K562 (cell line): ENCODE measurements around the gene CNOT11. TPM values are rescaled to one million over a fixed set of nuclear protein-coding genes. Genes with fewer than 3 reads are reported as not detected.

ENCODE experiments used
- ATAC-seq: fragments of 200-7000 bp; cut with Tn5 transposase; 3 replicates; pipeline ENCODE4 v1.9.1; 2020; ENCODE audit warnings: moderate library complexity
- BruUV-seq: library from RNA; stranded (reverse); fragments of 400-500 nt; replicated peaks from 2 replicates; lab custom pipeline; 2021; lab: Mats Ljungman, UMichigan
- CTCF ChIA-PET: fragments of 300-600 bp; formaldehyde crosslinking; extraction: SDS; loops from one replicate; lab custom pipeline; 2021; ENCODE audit warnings: low intra/inter-chr PET ratio; lab: Yijun Ruan, JAX
- POLR2A ChIA-PET: fragments of 300-600, 350-650 bp; sonication (Branson Sonifier 250); formaldehyde crosslinking; extraction: SDS; loops from one replicate; lab custom pipeline; 2021; ENCODE audit warnings: antibody characterized with exemption, inconsistent platforms; lab: Yijun Ruan, JAX
- DNase-seq, 4 experiments: peaks; one replicate each; pipeline versions ENCODE4 v3.0.0 to v3.0.0-alpha.2; 2011 to 2018; ENCODE audit warnings: low spot score in 3 of 4, mixed read lengths in 3 of 4; ENCODE audit errors: extremely low read depth in 1 of 4
- FAIRE-seq: peaks from 2 replicates; lab custom pipeline; 2011; peaks lifted over from hg19 to GRCh38; lab: Jason Lieb, UNC
- H2AFZ ChIP-seq: 2 replicates; pipeline ENCODE4 v1.6.0; 2011; ENCODE audit warnings: low read depth, low read length, control low read depth, inconsistent platforms
- H3K27ac ChIP-seq: fragments of 200-600 bp; 3 replicates; pipeline ENCODE4 v1.8.0; 2011; ENCODE audit warnings: low read depth, mild to moderate bottlenecking, control low read depth, inconsistent platforms, low read length, moderate library complexity, mixed read lengths; ENCODE audit errors: extremely low read depth
- H3K27me3 ChIP-seq, 2 experiments: fragments of 300-600 bp in 1 of 2; 2 replicates in 1 of 2; 3 replicates in 1 of 2; pipeline versions ENCODE4 v1.6.0 to v1.8.0; 2011; ENCODE audit warnings: inconsistent platforms in 2 of 2, low read length in 2 of 2, mild to moderate bottlenecking in 1 of 2, mixed read lengths in 1 of 2, moderate library complexity in 1 of 2; ENCODE audit not compliant: control insufficient read depth in 2 of 2, insufficient read depth in 2 of 2
- H3K36me3 ChIP-seq: fragments of 300-600 bp; 3 replicates; pipeline ENCODE4 v1.8.0; 2011; ENCODE audit warnings: mild to moderate bottlenecking, low read length, inconsistent platforms; ENCODE audit not compliant: control insufficient read depth, insufficient read depth
- H3K4me1 ChIP-seq, 2 experiments: fragments of 200-600 bp in 1 of 2; replicated peaks in 1 of 2; 2 replicates in 1 of 2; 3 replicates in 1 of 2; pipeline versions ENCODE4 v1.5.1 to v1.8.0; 2011; ENCODE audit warnings: inconsistent platforms in 2 of 2, low read length in 2 of 2, mild to moderate bottlenecking in 1 of 2, mixed read lengths in 1 of 2, moderate library complexity in 1 of 2; ENCODE audit not compliant: control insufficient read depth in 2 of 2, insufficient read depth in 2 of 2
- H3K4me2 ChIP-seq: 2 replicates; pipeline ENCODE4 v1.6.1; 2011; ENCODE audit warnings: low read length, control low read depth, inconsistent platforms, mixed read lengths; ENCODE audit not compliant: insufficient read depth
- H3K4me3 ChIP-seq: fragments of 200-600 bp; sonication (generic), shearing (Covaris generic); 2 replicates; pipeline ENCODE4 v1.5.1; 2016; ENCODE audit warnings: control low read depth, inconsistent platforms
- H3K79me2 ChIP-seq: fragments of 200-600 bp; 3 replicates; pipeline ENCODE4 v1.8.0; 2011; ENCODE audit warnings: low read length, inconsistent platforms; ENCODE audit not compliant: control insufficient read depth, insufficient read depth
- H3K9ac ChIP-seq, 2 experiments: 2 replicates each; pipeline versions ENCODE4 v1.6.0 to v1.6.1; 2011; ENCODE audit warnings: low read depth in 2 of 2, low read length in 2 of 2, control low read depth in 1 of 2, inconsistent platforms in 1 of 2, mild to moderate bottlenecking in 1 of 2, mixed read lengths in 1 of 2; ENCODE audit not compliant: insufficient read depth in 1 of 2
- H3K9me1 ChIP-seq: one replicate; pipeline ENCODE4 v1.6.0; 2011; ENCODE audit warnings: inconsistent platforms, mild to moderate bottlenecking, low read length, moderate library complexity; ENCODE audit not compliant: control insufficient read depth, insufficient read depth
- H3K9me3 ChIP-seq: replicated peaks from 2 replicates; pipeline ENCODE4 v1.5.1; 2011; ENCODE audit warnings: low read depth, low read length, inconsistent platforms; ENCODE audit not compliant: control insufficient read depth, insufficient read depth
- H4K20me1 ChIP-seq: replicated peaks from 2 replicates; pipeline ENCODE4 v1.6.1; 2011; ENCODE audit warnings: low read length, inconsistent platforms, mixed read lengths; ENCODE audit not compliant: control insufficient read depth, insufficient read depth
- FOXA1 ChIP-seq: fragments of 450-650 bp; IDR thresholded peaks from 2 replicates; pipeline ENCODE4 v1.6.1; 2016; ENCODE audit warnings: mild to moderate bottlenecking, borderline replicate concordance
- HNRNPUL1 ChIP-seq: fragments of 200-400 bp; formaldehyde crosslinking; IDR thresholded peaks from 2 replicates; pipeline ENCODE4 v1.6.1; 2017; ENCODE audit warnings: low read length
- RAD21 ChIP-seq, 2 experiments: fragments of 250-450 bp in 1 of 2; fragments of 450-650 bp in 1 of 2; sonication (Bioruptor Pico) in 1 of 2; formaldehyde crosslinking in 1 of 2; IDR thresholded peaks in 1 of 2; conservative IDR thresholded peaks in 1 of 2; 2 replicates each; pipeline versions ENCODE4 v1.4.0 to v1.8.0; 2020 to 2022; ENCODE audit warnings: mild to moderate bottlenecking in 2 of 2, moderate library complexity in 1 of 2
- SAFB2 ChIP-seq: fragments of 200-400 bp; formaldehyde crosslinking; IDR thresholded peaks from 2 replicates; pipeline ENCODE4 v1.6.1; 2018; ENCODE audit warnings: borderline replicate concordance, low read length, low read depth, moderate library complexity; ENCODE audit not compliant: severe bottlenecking
- SNIP1 ChIP-seq: fragments of 450-650 bp; IDR thresholded peaks from 2 replicates; pipeline ENCODE4 v1.7.1; 2017; ENCODE audit warnings: low read depth, mild to moderate bottlenecking
- SP2 ChIP-seq: IDR thresholded peaks from 2 replicates; pipeline ENCODE4 v1.6.1; 2011; ENCODE audit warnings: mild to moderate bottlenecking, low read depth, low read length, moderate library complexity; ENCODE audit not compliant: poor library complexity, severe bottlenecking; ENCODE audit errors: extremely low read depth
- ZNF140 ChIP-seq: fragments of 250-450 bp; sonication (Bioruptor Pico); IDR thresholded peaks from 2 replicates; pipeline ENCODE4 v1.8.0; 2021; ENCODE audit warnings: moderate library complexity, mild to moderate bottlenecking, inconsistent platforms
- ZNF318 ChIP-seq, 2 experiments: fragments of 450-650 bp; IDR thresholded peaks; 2 replicates each; pipeline ENCODE4 v1.6.1; 2016; ENCODE audit warnings: mild to moderate bottlenecking in 2 of 2, borderline replicate concordance in 1 of 2, low read depth in 1 of 2, moderate library complexity in 1 of 2
- WGBS: fragments of 100-300 bp; shearing (Covaris generic); methylation state at CpG from one replicate; pipeline ENCODE4 v1.1.6; 2016; ENCODE audit warnings: low coverage, mixed read lengths; ENCODE audit not compliant: insufficient coverage; ENCODE audit errors: missing lambda C conversion rate; 5-methylcytosine and 5-hydroxymethylcytosine counted together
- in situ Hi-C: fragments of 300-500 bp; cut with MboI; formaldehyde crosslinking; loops from 4 replicates; pipeline ENCODE4 v1.15.0; 2018; ENCODE audit warnings: inconsistent platforms, mixed read lengths
- intact Hi-C: fragments of 100-400 bp; cut with micrococcal nuclease; formaldehyde crosslinking; loops from 2 replicates; pipeline ENCODE4 v1.14.2; 2022
- polyA plus RNA-seq, 8 experiments: library from polyadenylated mRNA; depleted of rRNA in 4 of 8; stranded (reverse) in 5 of 8; unstranded in 3 of 8; fragments of >200 nt; fragmentation: Nextera tagmentation in 2 of 8; fragmentation: Illumina TruSeq in 1 of 8; extraction: Ambion mirVana in 2 of 8; extraction: Trizol in 1 of 8; gene quantifications; 2 replicates each; pipeline versions ENCODE4 v1.2.1 to v1.2.3, GENCODE V29; 2011 to 2014; ENCODE audit warnings: inconsistent platforms in 1 of 8, missing spikeins in 1 of 8
- total RNA-seq, 7 experiments: library from RNA; depleted of rRNA in 6 of 7; stranded (reverse); fragments of >200 nt in 6 of 7; fragmentation: Illumina TruSeq in 2 of 7; extraction: Trizol in 2 of 7; gene quantifications; 2 replicates each; pipeline versions ENCODE4 v1.2.1 to v1.2.3, GENCODE V29; 2011 to 2021; ENCODE audit warnings: low replicate concordance in 1 of 7
- TF ChIP-seq, protein P1 (sequence below): fragments of 450-650 bp; IDR thresholded peaks from 2 replicates; pipeline ENCODE4 v1.6.1; 2016; ENCODE audit warnings: mild to moderate bottlenecking

Gene CNOT11
- total and polyA plus RNA-seq, 9 of the 15 experiments (the other 6 are each of a cell fraction or from before 2014, with no cell fraction given), result 12.7 to 163 (median 64.2) TPM

GRCh38 chr2:101290711-101291110 is 38.0 kb downstream of the CNOT11 start (continued):
- no peak for TF ChIP-seq HNRNPUL1
- no peak for TF ChIP-seq SNIP1
- TF ChIP-seq, protein P1, sequence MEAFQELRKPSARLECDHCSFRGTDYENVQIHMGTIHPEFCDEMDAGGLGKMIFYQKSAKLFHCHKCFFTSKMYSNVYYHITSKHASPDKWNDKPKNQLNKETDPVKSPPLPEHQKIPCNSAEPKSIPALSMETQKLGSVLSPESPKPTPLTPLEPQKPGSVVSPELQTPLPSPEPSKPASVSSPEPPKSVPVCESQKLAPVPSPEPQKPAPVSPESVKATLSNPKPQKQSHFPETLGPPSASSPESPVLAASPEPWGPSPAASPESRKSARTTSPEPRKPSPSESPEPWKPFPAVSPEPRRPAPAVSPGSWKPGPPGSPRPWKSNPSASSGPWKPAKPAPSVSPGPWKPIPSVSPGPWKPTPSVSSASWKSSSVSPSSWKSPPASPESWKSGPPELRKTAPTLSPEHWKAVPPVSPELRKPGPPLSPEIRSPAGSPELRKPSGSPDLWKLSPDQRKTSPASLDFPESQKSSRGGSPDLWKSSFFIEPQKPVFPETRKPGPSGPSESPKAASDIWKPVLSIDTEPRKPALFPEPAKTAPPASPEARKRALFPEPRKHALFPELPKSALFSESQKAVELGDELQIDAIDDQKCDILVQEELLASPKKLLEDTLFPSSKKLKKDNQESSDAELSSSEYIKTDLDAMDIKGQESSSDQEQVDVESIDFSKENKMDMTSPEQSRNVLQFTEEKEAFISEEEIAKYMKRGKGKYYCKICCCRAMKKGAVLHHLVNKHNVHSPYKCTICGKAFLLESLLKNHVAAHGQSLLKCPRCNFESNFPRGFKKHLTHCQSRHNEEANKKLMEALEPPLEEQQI, result no peak
- no peak for TF ChIP-seq ZNF140 (CRISPR knock-in tag)
- TF ChIP-seq, all 486 proteins: peak for 0

DNA sequence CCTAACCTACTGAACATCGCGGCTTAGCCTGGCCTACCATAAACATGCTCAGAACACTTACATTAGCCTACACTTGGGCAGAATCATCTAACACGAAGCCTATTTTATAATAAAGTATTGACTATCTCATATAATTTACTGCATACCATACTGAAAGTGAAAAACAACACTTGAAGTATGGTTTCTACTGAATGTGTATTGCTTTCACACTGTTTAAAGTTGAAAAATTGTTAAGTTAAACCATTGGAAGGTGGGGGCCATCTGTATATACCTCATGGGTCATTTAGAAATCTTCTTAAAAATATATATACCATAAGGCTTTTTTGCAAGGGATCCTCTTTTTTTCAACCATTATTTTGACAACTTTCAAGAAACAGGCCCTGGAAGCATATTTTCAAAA is 39.3 kb downstream of the CNOT11 start:
- CTCF ChIA-PET, result no interaction called here
- TF ChIP-seq SAFB2 (no peak), FOXA1 (no peak), ZNF318 (IDR thresholded peaks at IDR 0.05; ENCODE audit: borderline replicate concordance in 1 of 2, low read depth in 1 of 2) (no peak), SP2 (no peak), RAD21 (CRISPR knock-in tag; conservative IDR thresholded peaks at IDR 0.05 in 1 of 2, IDR thresholded peaks at IDR 0.05 in 1 of 2) (no peak)

More for the DNA sequence above, 39.3 kb downstream of the CNOT11 start:
- intact Hi-C loops, result no loop called here
- no peaks in the 10 kb centered on the region for H3K9me3 ChIP-seq
- DNase-seq (no peak), FAIRE-seq (no peak), ATAC-seq (no peak)
- POLR2A ChIA-PET, result no interaction called here
- peaks cover 32% of the 10 kb centered on the region for H3K79me2 ChIP-seq
- no peaks in the 10 kb centered on the region for H3K27me3 ChIP-seq
- H3K4me2 ChIP-seq, result no peak overlapping the region
- in situ Hi-C loops, result no loop called here
- H3K9me1 ChIP-seq, result no peaks in the 10 kb centered on the region
- peaks cover 59% of the 10 kb centered on the region for H3K36me3 ChIP-seq
- 0 out of 2 replicates have a peak, but pooled peaks cover 4% of the 10 kb centered on the region for H4K20me1 ChIP-seq
- H3K27ac ChIP-seq, result no peak overlapping the region
- no peaks in the 10 kb centered on the region for H3K4me1 ChIP-seq
- WGBS, result 95% methylated on average over 3 of the region's 3 CpGs
- no peak overlapping the region for H2AFZ ChIP-seq
- H3K9ac ChIP-seq, result no peak overlapping the region
- H3K4me3 ChIP-seq, result no peak overlapping the region
- no TSS peak for BruUV-seq
